Activated naive CD4-positive, alpha-beta T cell treated with anti-CD3 and anti-CD28 coated beads, Interleukin-2, amount 50 U/mL, for 72 hours (primary cell): ENCODE results near the gene SF3A2. TPM values are rescaled to one million over a fixed set of nuclear protein-coding genes. Genes with fewer than 3 reads are reported as not detected.
"Not testable (repeated sequence)": the region's sequence is repeated elsewhere in the genome, so short reads cannot be mapped to it uniquely, and the experiment has no call there.

Experiments used
- ATAC-seq, 2 donors: fragments of 150-1000 bp; cut with Tn5 transposase; 2 replicates each; pipeline ENCODE4 v1.10.0; 2021; ENCODE audit warnings: mild to moderate bottlenecking in 2 of 2, moderate library complexity in 2 of 2
- DNase-seq, 2 donors: peaks; one replicate each; pipeline ENCODE4 v3.0.0; 2021 to 2022; ENCODE audit warnings: low spot score in 2 of 2
- H3K27ac Mint-ChIP-seq, 2 donors: one replicate each; pipeline ENCODE4 v1.8.0; 2022; ENCODE audit warnings: mild to moderate bottlenecking in 2 of 2, mixed read lengths in 2 of 2
- H3K36me3 Mint-ChIP-seq, 2 donors: one replicate each; pipeline ENCODE4 v1.8.0; 2022; ENCODE audit warnings: mixed read lengths in 2 of 2
- H3K9me3 Mint-ChIP-seq, 2 donors: one replicate each; pipeline ENCODE4 v1.8.0; 2022; ENCODE audit warnings: mixed read lengths in 2 of 2
- total RNA-seq, 2 donors: library from RNA; stranded (reverse); gene quantifications; one replicate each; pipeline ENCODE4 v1.2.3, GENCODE V29; 2022

The SF3A2 gene
- total RNA-seq, 2 donors from 2014 or later, result 145 to 154 TPM

- DNase-seq, result not testable (repeated sequence)
Measured at GRCh38 chr19:2200624-2201294, 35.9 kb upstream of the SF3A2 start.

GRCh38 chr19:2201473-2202148 lies 35.0 kb upstream of the SF3A2 start:
- H3K9me3 Mint-ChIP-seq, result no peaks in the 10 kb centered on the region
- H3K27ac Mint-ChIP-seq, result peak overlapping the region in 1 of 2 donors; percentile 74
- H3K36me3 Mint-ChIP-seq, result peaks cover 0 to 1% of the 10 kb centered on the region in 2 donors
- DNase-seq (no peak), ATAC-seq (peak in 1 of 2 donors; percentile 13)

More at GRCh38 chr19:2200624-2201294, 35.9 kb upstream of the SF3A2 start:
- not testable (repeated sequence) for H3K36me3 Mint-ChIP-seq, H3K9me3 Mint-ChIP-seq, ATAC-seq
- peak overlapping the region in 1 of 2 donors; percentile 14 for H3K27ac Mint-ChIP-seq

DNA sequence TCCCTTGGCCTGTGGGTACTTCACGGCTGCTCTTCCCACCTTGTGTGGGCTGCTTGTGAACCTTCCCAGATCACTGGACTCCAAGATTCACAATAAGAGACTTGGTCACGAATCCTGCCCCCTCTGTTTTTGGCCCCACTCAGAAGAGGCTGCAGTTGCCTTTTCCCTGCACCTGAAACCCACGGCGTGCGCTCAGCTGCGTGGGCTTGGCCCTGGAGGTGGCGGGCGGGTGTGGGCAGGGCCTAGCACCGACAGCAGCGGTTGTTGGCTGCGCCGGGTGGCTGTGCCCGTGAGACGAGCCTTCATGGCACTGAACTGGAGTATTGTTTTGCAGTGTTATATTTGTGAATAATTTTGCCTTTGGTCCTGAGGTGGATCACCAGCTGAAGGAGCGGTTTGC lies 34.3 kb upstream of the SF3A2 start:
- ATAC-seq (no peak), DNase-seq (no peak)
- Mint-ChIP-seq H3K36me3 (peaks cover 0 to 4% of the 10 kb centered on the region in 2 donors), H3K27ac (peak overlapping the region in 1 of 2 donors; percentile 81), H3K9me3 (no peaks in the 10 kb centered on the region)

DNA sequence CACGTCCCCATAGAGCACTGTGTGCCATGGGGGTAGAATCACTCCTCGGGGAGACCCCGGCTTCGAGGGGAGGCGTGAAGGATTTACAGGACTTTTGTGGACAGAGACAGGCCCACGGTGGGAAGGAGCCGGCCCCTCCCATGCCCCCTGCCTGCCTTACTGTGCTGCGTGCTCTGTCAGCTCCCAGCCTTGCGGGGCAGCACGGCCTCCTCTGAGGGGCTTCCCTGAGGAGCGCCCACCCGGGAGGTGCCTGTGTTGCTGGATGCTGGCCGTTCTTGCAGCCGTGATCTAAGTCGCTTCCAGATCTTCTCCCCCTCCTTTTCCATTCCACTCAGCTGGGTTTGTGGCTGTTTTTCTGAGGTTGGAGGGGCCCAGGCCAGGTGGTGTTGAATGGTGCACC lies 29.6 kb upstream of the SF3A2 start:
- ATAC-seq (no peak), DNase-seq (no peak)
- Mint-ChIP-seq H3K27ac (no peak overlapping the region), H3K36me3 (peaks cover 4 to 5% of the 10 kb centered on the region in 2 donors), H3K9me3 (no peaks in the 10 kb centered on the region)

DNA sequence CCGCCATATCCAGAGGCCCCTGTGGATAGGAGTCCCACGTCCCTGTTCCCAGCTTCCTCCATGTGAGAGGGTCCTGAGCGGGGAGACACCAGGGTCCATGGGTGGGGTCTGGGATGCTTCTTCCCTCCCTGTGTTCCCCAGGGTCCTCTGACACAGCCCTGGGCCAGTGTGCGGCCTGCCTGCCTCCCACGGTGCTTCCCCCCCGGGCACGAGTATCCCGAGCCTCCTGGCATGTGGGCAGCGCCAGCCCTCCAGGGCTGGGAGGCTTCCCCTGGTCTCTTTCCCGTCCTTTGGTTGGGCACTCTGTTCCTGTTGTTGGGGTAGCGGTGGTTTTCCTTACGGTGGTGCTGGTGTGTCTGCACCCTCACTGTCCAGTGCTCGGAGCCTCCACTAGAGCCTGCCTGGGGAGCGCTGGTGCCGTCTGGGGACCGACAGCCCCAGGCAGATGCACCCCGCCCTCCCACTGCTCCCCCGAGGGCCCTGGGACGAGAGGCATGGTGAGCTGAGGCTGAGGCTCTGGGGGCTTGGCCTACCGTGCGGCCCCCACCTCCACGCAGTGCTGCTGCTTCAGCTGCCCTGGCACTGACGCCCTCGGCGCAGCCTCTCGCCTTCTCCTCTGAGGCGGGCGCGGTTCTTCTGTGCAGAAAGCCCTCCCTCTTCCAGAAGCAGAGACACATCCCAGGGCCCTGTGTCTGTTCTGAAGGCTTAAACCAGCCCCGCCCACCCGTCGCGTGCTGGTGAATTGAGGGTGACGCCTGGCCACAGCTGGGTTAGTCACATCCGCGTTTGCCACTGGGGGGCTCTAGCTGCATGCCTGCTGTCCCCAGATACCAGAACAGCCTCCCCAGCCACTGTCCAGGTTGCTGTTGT lies 28.4 kb upstream of the SF3A2 start:
- no peak overlapping the region for H3K27ac Mint-ChIP-seq

DNA sequence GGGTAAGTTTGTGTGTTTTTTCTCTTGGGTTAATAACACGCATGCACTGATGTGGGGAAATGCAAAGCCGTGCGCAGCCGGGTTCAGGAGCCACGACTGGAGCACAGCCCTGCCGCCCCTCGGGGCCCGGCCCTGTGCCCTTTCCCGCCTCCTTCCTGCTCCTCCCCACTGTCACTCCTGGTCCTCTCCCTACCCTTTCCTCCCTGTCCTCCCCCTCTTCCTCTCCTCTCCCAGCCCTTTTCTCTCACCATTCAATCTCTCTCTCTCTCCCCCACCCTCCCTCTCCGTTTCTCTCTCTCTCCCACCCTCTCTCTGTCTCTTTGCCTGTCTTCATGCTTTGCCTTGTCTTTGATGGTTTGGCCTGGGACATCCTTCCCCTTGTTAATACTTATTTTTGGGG lies 27.6 kb upstream of the SF3A2 start:
- Mint-ChIP-seq H3K36me3 (peaks cover 4 to 5% of the 10 kb centered on the region in 2 donors), H3K27ac (no peak overlapping the region)
- ATAC-seq, result no peak

More for the DNA sequence above, 28.4 kb upstream of the SF3A2 start:
- ATAC-seq (no peak), DNase-seq (no peak)
- Mint-ChIP-seq H3K36me3 (peaks cover 4 to 5% of the 10 kb centered on the region in 2 donors), H3K9me3 (no peaks in the 10 kb centered on the region)

GRCh38 chr19:2209408-2209807 lies 27.2 kb upstream of the SF3A2 start:
- no peak overlapping the region for H3K27ac Mint-ChIP-seq

More for the DNA sequence above, 27.6 kb upstream of the SF3A2 start:
- no peak for DNase-seq
- H3K9me3 Mint-ChIP-seq, result no peaks in the 10 kb centered on the region

DNA sequence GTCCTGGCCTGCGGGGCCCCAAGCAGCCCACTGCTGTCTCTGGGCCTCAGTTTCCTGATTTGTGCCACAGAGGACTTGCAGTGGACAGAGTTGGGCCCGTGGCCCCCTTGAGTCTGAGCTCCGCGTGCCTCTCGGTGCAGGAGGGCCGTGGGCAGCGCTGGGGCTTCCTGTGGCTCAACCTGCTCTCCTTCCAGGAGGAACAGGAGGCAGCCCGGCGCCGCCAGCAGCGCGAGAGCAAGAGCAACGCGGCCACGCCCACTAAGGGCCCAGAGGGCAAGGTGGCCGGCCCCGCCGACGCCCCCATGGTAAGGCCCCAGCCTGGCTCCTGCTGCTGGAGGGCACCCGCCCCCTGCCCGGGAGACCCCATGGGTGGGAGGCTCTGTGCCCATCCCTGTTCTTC lies 26.4 kb upstream of the SF3A2 start:
- DNase-seq, result no peak
- no peak for ATAC-seq
- Mint-ChIP-seq H3K36me3 (peaks cover 5 to 7% of the 10 kb centered on the region in 2 donors), H3K9me3 (no peaks in the 10 kb centered on the region), H3K27ac (no peak overlapping the region)

More at GRCh38 chr19:2209408-2209807, 27.2 kb upstream of the SF3A2 start:
- Mint-ChIP-seq H3K36me3 (peaks cover 4 to 5% of the 10 kb centered on the region in 2 donors), H3K9me3 (no peaks in the 10 kb centered on the region)
- DNase-seq, result no peak
- ATAC-seq, result no peak

DNA sequence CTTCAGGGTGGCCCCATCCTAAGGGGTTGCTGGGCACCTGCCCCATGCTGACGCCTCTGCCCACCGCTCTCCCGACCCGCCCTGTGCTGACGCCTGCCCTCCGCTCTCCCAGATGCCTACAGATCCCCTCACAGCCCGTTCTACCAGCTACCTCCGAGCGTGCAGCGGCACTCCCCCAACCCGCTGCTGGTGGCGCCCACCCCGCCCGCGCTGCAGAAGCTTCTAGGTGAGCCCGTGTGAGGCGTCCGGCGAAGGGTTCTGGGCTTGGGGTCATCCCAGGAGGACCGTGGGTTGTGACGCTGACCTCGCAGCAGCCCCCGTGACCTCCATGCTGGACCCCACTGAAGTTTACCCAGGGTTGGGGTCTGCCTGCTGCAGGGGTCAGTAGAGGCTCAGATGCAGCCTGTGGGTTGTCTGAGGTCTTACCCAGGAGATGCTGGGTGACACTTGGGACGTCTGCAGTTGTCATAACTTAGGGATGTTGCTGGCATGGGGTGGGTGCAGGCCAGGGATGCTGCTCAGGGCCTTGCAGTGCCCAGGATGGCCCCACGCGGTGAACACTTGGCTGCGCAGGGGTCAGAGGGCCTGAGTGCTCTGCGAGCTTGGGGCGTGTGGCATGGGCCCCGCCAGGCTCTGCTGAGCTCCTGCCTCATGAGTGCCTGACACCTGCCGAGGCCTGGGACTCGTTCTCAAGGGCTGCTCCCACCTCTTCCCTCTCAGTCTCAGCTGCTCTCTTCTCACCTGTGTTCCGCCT lies 25.5 kb upstream of the SF3A2 start:
- no peak for ATAC-seq
- Mint-ChIP-seq H3K36me3 (peaks cover 10 to 12% of the 10 kb centered on the region in 2 donors), H3K9me3 (no peaks in the 10 kb centered on the region), H3K27ac (peak overlapping the region in 1 of 2 donors; percentile 50)
- DNase-seq, result no peak

GRCh38 chr19:2212861-2213711 lies 23.5 kb upstream of the SF3A2 start:
- Mint-ChIP-seq H3K27ac (peak overlapping the region in 1 of 2 donors; percentile 16), H3K9me3 (no peaks in the 10 kb centered on the region), H3K36me3 (peaks cover 8 to 16% of the 10 kb centered on the region in 2 donors)
- ATAC-seq (no peak), DNase-seq (no peak)

- Mint-ChIP-seq H3K27ac (no peak overlapping the region), H3K9me3 (no peaks in the 10 kb centered on the region), H3K36me3 (peaks cover 8 to 16% of the 10 kb centered on the region in 2 donors)
- DNase-seq, result no peak
- no peak for ATAC-seq
Measured at GRCh38 chr19:2213799-2214198, 22.8 kb upstream of the SF3A2 start.

DNA sequence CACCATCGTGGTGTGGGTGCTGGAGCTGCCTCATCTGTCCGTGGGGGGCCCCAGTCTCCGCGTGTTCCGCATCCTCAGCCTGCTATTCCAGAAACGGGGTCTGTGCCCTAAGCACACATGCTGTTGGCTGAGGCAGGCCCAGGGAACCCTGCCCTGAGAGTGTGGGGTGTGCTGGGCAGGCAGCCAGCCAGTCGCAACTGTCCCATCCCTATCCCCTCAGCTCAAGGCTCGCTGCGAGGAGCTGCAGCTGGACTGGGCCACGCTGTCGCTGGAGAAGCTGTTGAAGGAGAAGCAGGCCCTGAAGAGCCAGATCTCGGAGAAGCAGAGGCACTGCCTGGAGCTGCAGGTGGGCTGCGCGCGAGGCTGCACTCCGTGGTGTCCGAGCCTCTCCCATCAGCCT lies 22.4 kb upstream of the SF3A2 start:
- Mint-ChIP-seq H3K36me3 (peaks cover 8 to 16% of the 10 kb centered on the region in 2 donors), H3K27ac (peak overlapping the region in 1 of 2 donors; percentile 84), H3K9me3 (no peaks in the 10 kb centered on the region)
- ATAC-seq (no peak), DNase-seq (no peak)

DNA sequence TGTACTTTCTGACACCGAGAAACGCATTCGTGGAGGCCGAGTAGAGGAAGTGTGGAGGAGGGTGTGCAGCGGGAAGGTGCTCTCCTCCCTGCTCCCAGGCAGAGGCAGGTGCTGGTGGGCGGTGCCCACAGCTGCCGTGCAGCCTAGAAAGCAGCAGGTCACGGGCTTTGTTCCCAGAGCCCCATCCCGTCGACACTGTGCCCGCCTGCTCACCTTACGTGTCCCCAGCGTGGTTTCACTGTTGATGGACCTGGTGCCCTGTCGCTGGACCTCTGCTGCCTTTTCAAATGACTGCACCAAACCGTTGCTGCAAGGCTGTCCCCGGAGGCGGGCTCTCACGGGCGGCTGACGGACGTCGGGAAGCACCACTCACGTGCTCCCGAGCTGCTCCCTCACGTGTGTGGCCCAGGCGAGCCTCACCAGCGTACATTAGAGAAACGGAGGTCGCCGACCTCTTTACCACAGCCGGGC lies 21.3 kb upstream of the SF3A2 start:
- Mint-ChIP-seq H3K36me3 (peaks cover 8 to 16% of the 10 kb centered on the region in 2 donors), H3K27ac (peak overlapping the region; percentile 84 to 87), H3K9me3 (no peaks in the 10 kb centered on the region)
- no peak for DNase-seq
- peak; percentile 34 to 36 for ATAC-seq

DNA sequence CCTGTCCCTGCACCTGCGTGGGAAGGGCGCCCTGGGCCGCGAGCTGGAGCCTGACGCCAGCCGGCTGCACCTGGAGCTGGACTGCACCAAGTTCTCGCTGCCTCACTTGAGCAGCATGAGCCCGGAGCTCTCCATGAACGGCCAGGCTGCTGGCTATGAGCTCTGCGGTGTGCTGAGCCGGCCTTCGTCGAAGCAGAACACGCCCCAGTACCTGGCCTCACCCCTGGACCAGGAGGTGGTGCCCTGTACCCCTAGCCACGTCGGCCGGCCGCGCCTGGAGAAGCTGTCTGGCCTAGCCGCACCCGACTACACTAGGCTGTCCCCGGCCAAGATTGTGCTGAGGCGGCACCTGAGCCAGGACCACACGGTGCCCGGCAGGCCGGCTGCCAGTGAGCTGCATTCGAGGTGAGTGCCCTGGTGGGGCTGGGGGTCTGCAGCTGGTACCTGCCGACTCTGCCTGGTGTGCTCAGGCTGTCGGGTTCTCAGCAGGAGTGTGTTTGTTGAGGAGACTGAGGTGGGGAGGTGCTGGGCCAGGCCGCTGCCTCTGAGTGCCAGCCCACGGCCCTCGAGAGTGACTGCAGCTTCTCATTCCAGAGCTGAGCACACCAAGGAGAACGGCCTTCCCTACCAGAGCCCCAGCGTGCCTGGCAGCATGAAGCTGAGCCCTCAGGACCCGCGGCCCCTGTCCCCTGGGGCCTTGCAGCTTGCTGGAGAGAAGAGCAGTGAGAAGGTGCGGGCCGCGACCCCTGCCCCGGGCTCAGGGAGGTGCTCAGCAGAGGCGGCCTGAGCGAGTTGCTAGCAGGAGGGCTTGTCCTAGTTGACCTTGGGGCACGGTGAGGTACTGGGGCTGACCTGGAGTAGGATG lies 20.0 kb upstream of the SF3A2 start:
- H3K36me3 Mint-ChIP-seq, result peaks cover 8 to 14% of the 10 kb centered on the region in 2 donors
- H3K9me3 Mint-ChIP-seq, result no peaks in the 10 kb centered on the region
- no peak for DNase-seq
- H3K27ac Mint-ChIP-seq, result peak overlapping the region; percentile 84 to 87
- ATAC-seq, result no peak
